Natural killer cell (primary cell): ENCODE data around the gene PPP1R26. TPM values are rescaled to one million over a fixed set of nuclear protein-coding genes. Genes with fewer than 3 reads are reported as not detected.

Experiments used
- ATAC-seq, 3 donors: fragments of 150-1000 bp in 2 of 3; fragments of 200-7000 bp in 1 of 3; cut with Tn5 transposase; 1 replicate in 1 of 3; 2 replicates in 2 of 3; pipeline ENCODE4 v1.10.0; 2021; ENCODE audit warnings: mild to moderate bottlenecking in 2 of 3, moderate library complexity in 2 of 3
- DNase-seq, 2 donors: peaks; one replicate each; pipeline versions ENCODE4 v3.0.0 to v3.0.0-alpha.2; 2013 to 2021; ENCODE audit warnings: mixed read lengths in 1 of 2
- H3K27ac ChIP-seq: one replicate; pipeline ENCODE4 v1.5.1; 2013; ENCODE audit warnings: mild to moderate bottlenecking, low read length
- H3K27me3 ChIP-seq: one replicate; pipeline ENCODE4 v1.6.1; 2013; ENCODE audit warnings: low read length; ENCODE audit not compliant: control insufficient read depth, insufficient read depth
- H3K36me3 ChIP-seq: one replicate; pipeline ENCODE4 v1.6.1; 2013; ENCODE audit warnings: low read length; ENCODE audit not compliant: control insufficient read depth, insufficient read depth
- H3K4me1 ChIP-seq: one replicate; pipeline ENCODE4 v1.6.1; 2013; ENCODE audit warnings: low read length; ENCODE audit not compliant: control insufficient read depth, insufficient read depth
- H3K4me3 ChIP-seq: one replicate; pipeline ENCODE4 v1.5.1; 2013; ENCODE audit warnings: low read length
- H3K9me3 ChIP-seq: one replicate; pipeline ENCODE4 v1.6.1; 2013; ENCODE audit warnings: low read length; ENCODE audit not compliant: control insufficient read depth, insufficient read depth
- H3K27ac Mint-ChIP-seq, 2 donors: one replicate each; pipeline ENCODE4 v1.8.0; 2022; ENCODE audit warnings: mild to moderate bottlenecking in 2 of 2, mixed read lengths in 2 of 2, moderate library complexity in 1 of 2
- H3K27me3 Mint-ChIP-seq, 2 donors: one replicate each; pipeline ENCODE4 v1.8.0; 2022; ENCODE audit warnings: low read depth in 2 of 2, mixed read lengths in 2 of 2
- H3K36me3 Mint-ChIP-seq: one replicate; pipeline ENCODE4 v1.8.0; 2022; ENCODE audit warnings: mixed read lengths
- H3K4me1 Mint-ChIP-seq, 2 donors: one replicate each; pipeline ENCODE4 v1.8.0; 2022; ENCODE audit warnings: mixed read lengths in 2 of 2
- H3K4me3 Mint-ChIP-seq: one replicate; pipeline ENCODE4 v1.8.0; 2022; ENCODE audit warnings: mild to moderate bottlenecking, moderate library complexity, mixed read lengths
- H3K9me3 Mint-ChIP-seq, 2 donors: one replicate each; pipeline ENCODE4 v1.8.0; 2022; ENCODE audit warnings: mixed read lengths in 2 of 2
- WGBS: methylation state at CpG from one replicate; pipeline ENCODE4 v1.1.7; 2013; ENCODE audit warnings: missing lambda C conversion rate; ENCODE audit not compliant: insufficient coverage; 5-methylcytosine and 5-hydroxymethylcytosine counted together
- intact Hi-C: fragments of 100-400 bp; cut with micrococcal nuclease; formaldehyde crosslinking; loops from one replicate; pipeline ENCODE4 v1.14.2; 2022
- total RNA-seq, 4 donors: library from RNA; stranded (reverse); fragments of 120-200 nt in 1 of 4; gene quantifications; one replicate each; pipeline versions ENCODE4 v1.2.3 to v1.2.4, GENCODE V29; 2013 to 2022
- TF ChIP-seq, protein P1 (sequence below): fragments of 200-600 bp; IDR thresholded peaks from one replicate; pipeline ENCODE4 v1.8.0; 2022; ENCODE audit warnings: antibody characterized with exemption

Gene PPP1R26
- total RNA-seq, 3 donors from 2014 or later (not counting 1 experiment from before 2014, with no cell fraction given), result 3.2 to 5.3 (median 3.6) TPM

DNA sequence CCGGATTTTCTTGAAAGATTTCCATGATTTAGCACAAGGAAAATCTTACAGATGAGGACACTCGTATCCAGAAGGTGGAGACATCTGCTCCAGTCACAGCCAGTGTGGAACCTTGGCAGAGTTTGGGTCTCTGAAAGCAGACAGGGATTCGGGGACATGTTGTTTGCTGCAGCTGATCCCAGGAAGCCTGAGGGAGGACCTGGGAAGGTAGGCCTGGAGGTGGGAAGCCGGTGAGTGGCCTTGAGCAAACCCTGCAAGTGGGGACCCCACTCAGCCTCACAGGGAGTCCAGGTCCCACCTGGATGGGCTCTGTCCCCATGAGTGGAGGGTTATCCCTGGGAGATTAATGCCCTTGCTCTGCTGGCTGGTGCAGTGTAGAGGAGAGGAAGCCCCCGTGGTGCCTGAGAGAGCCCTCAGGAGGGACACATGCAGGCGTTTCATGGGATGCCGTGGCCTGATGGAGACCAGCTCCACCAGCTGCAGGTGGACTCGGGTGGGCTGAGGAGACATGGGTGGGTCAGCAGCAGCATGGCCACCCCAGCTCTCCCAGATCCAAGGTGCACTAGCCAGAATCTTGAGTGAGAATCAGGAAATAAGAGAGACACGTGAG, 28.7 kb downstream of the PPP1R26 start:
- intact Hi-C loops, result no loop called here
- no peaks in the 10 kb centered on the region for H3K4me1 ChIP-seq
- no peak overlapping the region for H3K27ac Mint-ChIP-seq
- peaks cover 5 to 9% of the 10 kb centered on the region in 2 donors for H3K4me1 Mint-ChIP-seq
- TF ChIP-seq, protein P1, sequence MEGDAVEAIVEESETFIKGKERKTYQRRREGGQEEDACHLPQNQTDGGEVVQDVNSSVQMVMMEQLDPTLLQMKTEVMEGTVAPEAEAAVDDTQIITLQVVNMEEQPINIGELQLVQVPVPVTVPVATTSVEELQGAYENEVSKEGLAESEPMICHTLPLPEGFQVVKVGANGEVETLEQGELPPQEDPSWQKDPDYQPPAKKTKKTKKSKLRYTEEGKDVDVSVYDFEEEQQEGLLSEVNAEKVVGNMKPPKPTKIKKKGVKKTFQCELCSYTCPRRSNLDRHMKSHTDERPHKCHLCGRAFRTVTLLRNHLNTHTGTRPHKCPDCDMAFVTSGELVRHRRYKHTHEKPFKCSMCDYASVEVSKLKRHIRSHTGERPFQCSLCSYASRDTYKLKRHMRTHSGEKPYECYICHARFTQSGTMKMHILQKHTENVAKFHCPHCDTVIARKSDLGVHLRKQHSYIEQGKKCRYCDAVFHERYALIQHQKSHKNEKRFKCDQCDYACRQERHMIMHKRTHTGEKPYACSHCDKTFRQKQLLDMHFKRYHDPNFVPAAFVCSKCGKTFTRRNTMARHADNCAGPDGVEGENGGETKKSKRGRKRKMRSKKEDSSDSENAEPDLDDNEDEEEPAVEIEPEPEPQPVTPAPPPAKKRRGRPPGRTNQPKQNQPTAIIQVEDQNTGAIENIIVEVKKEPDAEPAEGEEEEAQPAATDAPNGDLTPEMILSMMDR, result no peak
- ATAC-seq (no peak), DNase-seq (no peak)
- no peak overlapping the region for H3K4me3 Mint-ChIP-seq
- H3K36me3 ChIP-seq, result peaks cover 9% of the 10 kb centered on the region
- no peaks in the 10 kb centered on the region for H3K27me3 Mint-ChIP-seq
- peaks cover 4 to 5% of the 10 kb centered on the region in 2 donors for H3K9me3 Mint-ChIP-seq
- H3K27me3 ChIP-seq, result no peaks in the 10 kb centered on the region
- peaks cover 10% of the 10 kb centered on the region for H3K36me3 Mint-ChIP-seq
- no peak overlapping the region for H3K4me3 ChIP-seq
- no peaks in the 10 kb centered on the region for H3K9me3 ChIP-seq
- no peak overlapping the region for H3K27ac ChIP-seq
- 92% methylated on average over 9 of the region's 9 CpGs for WGBS

DNA sequence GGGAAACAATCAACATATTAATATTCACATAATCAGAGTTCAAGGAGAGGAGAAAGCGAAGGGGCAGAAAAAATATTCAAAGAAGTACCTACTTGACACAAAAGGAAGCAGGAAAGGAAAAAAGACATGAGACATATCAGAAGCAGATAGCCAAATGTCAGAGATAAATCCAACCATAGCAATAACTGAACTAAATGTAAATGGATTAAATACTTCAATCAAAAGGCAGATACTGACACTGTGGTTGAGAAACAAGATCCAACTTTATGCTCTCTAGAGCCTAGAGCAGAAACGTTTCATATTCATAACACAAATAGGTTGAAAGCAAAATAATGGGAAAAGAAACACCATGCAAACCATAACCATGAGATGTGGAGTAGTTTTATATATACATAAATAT, 29.9 kb downstream of the PPP1R26 start:
- H3K27me3 ChIP-seq, result no peaks in the 10 kb centered on the region
- peaks cover 10% of the 10 kb centered on the region for H3K36me3 Mint-ChIP-seq
- DNase-seq, result no peak
- intact Hi-C loops, result no loop called here
- H3K36me3 ChIP-seq, result no peaks in the 10 kb centered on the region
- WGBS, result no CpG with 5 or more reads among the region's 2 CpGs
- ATAC-seq, result no peak
- no peak overlapping the region for H3K4me3 ChIP-seq
- TF ChIP-seq, protein P1, result no peak
- no peak overlapping the region for H3K27ac ChIP-seq
- H3K4me1 Mint-ChIP-seq, result peaks cover 3 to 7% of the 10 kb centered on the region in 2 donors
- no peaks in the 10 kb centered on the region for H3K27me3 Mint-ChIP-seq
- no peaks in the 10 kb centered on the region for H3K4me1 ChIP-seq
- H3K4me3 Mint-ChIP-seq, result no peak overlapping the region
- peaks cover 4 to 5% of the 10 kb centered on the region in 2 donors for H3K9me3 Mint-ChIP-seq
- H3K9me3 ChIP-seq, result no peaks in the 10 kb centered on the region
- H3K27ac Mint-ChIP-seq, result no peak overlapping the region

GRCh38 chr9:135512241-135512603, 32.6 kb downstream of the PPP1R26 start:
- Histone ChIP-seq H3K4me3 (no peak overlapping the region), H3K36me3 (no peaks in the 10 kb centered on the region), H3K27ac (no peak overlapping the region), H3K4me1 (no peaks in the 10 kb centered on the region), H3K9me3 (no peaks in the 10 kb centered on the region), H3K27me3 (no peaks in the 10 kb centered on the region)
- H3K27ac Mint-ChIP-seq, result no peak overlapping the region
- intact Hi-C loops, result no loop called here
- peaks cover 0 to under 1% of the 10 kb centered on the region in 2 donors for H3K27me3 Mint-ChIP-seq
- WGBS, result 89% methylated on average over 10 of the region's 10 CpGs
- H3K4me1 Mint-ChIP-seq, result peaks cover 0 to 4% of the 10 kb centered on the region in 2 donors
- no peak overlapping the region for H3K4me3 Mint-ChIP-seq
- H3K36me3 Mint-ChIP-seq, result peaks cover 10% of the 10 kb centered on the region
- ATAC-seq (no peak), DNase-seq (no peak)
- peaks cover 4 to 5% of the 10 kb centered on the region in 2 donors for H3K9me3 Mint-ChIP-seq
- TF ChIP-seq, protein P1, result no peak

- H3K36me3 ChIP-seq, result no peaks in the 10 kb centered on the region
- TF ChIP-seq, protein P1, result no peak
- no peak overlapping the region for H3K27ac Mint-ChIP-seq
- H3K27ac ChIP-seq, result no peak overlapping the region
- intact Hi-C loops, result no loop called here
- H3K9me3 Mint-ChIP-seq, result peaks cover 4 to 5% of the 10 kb centered on the region in 2 donors
- WGBS, result 75% methylated on average over 7 of the region's 7 CpGs
- H3K36me3 Mint-ChIP-seq, result peaks cover 10% of the 10 kb centered on the region
- H3K4me1 Mint-ChIP-seq, result peaks cover 0 to 4% of the 10 kb centered on the region in 2 donors
- no peak overlapping the region for H3K4me3 Mint-ChIP-seq
- H3K4me3 ChIP-seq, result no peak overlapping the region
- no peaks in the 10 kb centered on the region for H3K4me1 ChIP-seq
- DNase-seq (no peak), ATAC-seq (no peak)
- no peaks in the 10 kb centered on the region for H3K9me3 ChIP-seq
- peaks cover 0 to 7% of the 10 kb centered on the region in 2 donors for H3K27me3 Mint-ChIP-seq
- H3K27me3 ChIP-seq, result no peaks in the 10 kb centered on the region
Measured at GRCh38 chr9:135512904-135513303, 33.3 kb downstream of the PPP1R26 start.
